ENCODE data around the gene HAPSTR1. TPM values are rescaled to one million over a fixed set of nuclear protein-coding genes. Genes with fewer than 3 reads are reported as not detected.

HAPSTR1 gene
- total and polyA plus RNA-seq, 2 of the 13 experiments (the other 11 are each of a cell fraction or from before 2014, with no cell fraction given), result 25.2 to 83.2 TPM

DNA sequence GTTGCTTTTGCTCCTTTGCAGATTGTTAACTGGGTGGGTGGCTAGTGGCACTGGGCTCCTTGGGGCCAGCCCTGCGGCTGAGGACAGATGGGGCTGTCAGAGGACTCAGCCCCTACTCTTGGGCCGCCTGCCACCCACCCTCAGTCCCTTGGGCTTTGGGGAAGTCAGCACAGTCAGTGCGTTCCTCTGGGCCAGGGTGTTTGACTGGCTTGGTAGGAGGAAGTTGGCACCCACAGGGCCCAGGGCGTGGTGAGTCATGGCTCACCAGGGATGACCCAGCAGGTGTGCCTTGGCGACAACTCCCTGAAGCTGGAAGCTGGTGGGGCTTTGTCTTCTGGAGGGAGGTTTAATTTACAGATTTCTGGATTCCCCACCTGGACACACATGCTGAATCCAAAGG, 32.4 kb downstream of the HAPSTR1 start:
- H2AFZ ChIP-seq (ENCODE audit: low read length), result no peak overlapping the region
- H3K4me1 ChIP-seq (ENCODE audit: insufficient read depth, low read length), result peaks cover 26% of the 10 kb centered on the region
- intact Hi-C loops (cut with micrococcal nuclease; ENCODE audit: unreplicated experiment), result no loop called here
- no peak overlapping the region for H3K4me3 ChIP-seq (replicated peaks in 1 of 3; ENCODE audit: insufficient read depth in 1 of 3, low read depth in 2 of 3, low read length in 3 of 3)
- FAIRE-seq, result no peak
- no TSS peak for BruUV-seq (replicated peaks)
- no peak overlapping the region for H3K4me2 ChIP-seq (ENCODE audit: low read depth, low read length)
- in situ Hi-C loops (cut with HindIII; ENCODE audit: extremely low pct_ligation_motif_present, low pct_unique_long_range_greater_than_20kb), result no loop called here
- no peaks in the 10 kb centered on the region for H3K9me3 ChIP-seq (ENCODE audit: low read length)
- no peak for ATAC-seq
- POLR2A ChIA-PET, result no interaction called here
- H3K9ac ChIP-seq (ENCODE audit: insufficient read depth, low read depth, low read length), result no peak overlapping the region
- DNase-seq (ENCODE audit: low spot score), result no peak
- H3K36me3 ChIP-seq (replicated peaks in 1 of 2; ENCODE audit: control insufficient read depth in 1 of 2, insufficient read depth in 2 of 2, low read length in 2 of 2), result peaks cover 6 to 25% of the 10 kb centered on the region in 2 experiments
- H3K27me3 ChIP-seq (ENCODE audit: control insufficient read depth in 1 of 2, insufficient read depth in 2 of 2, low read length in 2 of 2), result no peaks in the 10 kb centered on the region
- no peak overlapping the region for H3K27ac ChIP-seq (ENCODE audit: extremely low read length, insufficient read depth, low read length)
- CTCF ChIA-PET (ENCODE audit: low intra/inter-chr PET ratio, low total read pairs), result no interaction called here
- H4K20me1 ChIP-seq (ENCODE audit: insufficient read depth, low read length), result no peaks in the 10 kb centered on the region
- 96% methylated on average over 4 of the region's 5 CpGs for WGBS (ENCODE audit: low lambda C conversion rate)
- H3K79me2 ChIP-seq (ENCODE audit: insufficient read depth, low read length), result peaks cover 9% of the 10 kb centered on the region
- TF ChIP-seq ATM (IDR thresholded peaks at IDR 0.05; ENCODE audit: borderline replicate concordance), result no peak
- TF ChIP-seq SNAI1 (CRISPR knock-in tag; IDR thresholded peaks at IDR 0.05; ENCODE audit: borderline replicate concordance), result no peak
- no peak for TF ChIP-seq FOXO4 (CRISPR knock-in tag; conservative IDR thresholded peaks at IDR 0.05)
- TF ChIP-seq IKZF5 (CRISPR knock-in tag; IDR thresholded peaks at IDR 0.05), result no peak
- TF ChIP-seq, protein P1, sequence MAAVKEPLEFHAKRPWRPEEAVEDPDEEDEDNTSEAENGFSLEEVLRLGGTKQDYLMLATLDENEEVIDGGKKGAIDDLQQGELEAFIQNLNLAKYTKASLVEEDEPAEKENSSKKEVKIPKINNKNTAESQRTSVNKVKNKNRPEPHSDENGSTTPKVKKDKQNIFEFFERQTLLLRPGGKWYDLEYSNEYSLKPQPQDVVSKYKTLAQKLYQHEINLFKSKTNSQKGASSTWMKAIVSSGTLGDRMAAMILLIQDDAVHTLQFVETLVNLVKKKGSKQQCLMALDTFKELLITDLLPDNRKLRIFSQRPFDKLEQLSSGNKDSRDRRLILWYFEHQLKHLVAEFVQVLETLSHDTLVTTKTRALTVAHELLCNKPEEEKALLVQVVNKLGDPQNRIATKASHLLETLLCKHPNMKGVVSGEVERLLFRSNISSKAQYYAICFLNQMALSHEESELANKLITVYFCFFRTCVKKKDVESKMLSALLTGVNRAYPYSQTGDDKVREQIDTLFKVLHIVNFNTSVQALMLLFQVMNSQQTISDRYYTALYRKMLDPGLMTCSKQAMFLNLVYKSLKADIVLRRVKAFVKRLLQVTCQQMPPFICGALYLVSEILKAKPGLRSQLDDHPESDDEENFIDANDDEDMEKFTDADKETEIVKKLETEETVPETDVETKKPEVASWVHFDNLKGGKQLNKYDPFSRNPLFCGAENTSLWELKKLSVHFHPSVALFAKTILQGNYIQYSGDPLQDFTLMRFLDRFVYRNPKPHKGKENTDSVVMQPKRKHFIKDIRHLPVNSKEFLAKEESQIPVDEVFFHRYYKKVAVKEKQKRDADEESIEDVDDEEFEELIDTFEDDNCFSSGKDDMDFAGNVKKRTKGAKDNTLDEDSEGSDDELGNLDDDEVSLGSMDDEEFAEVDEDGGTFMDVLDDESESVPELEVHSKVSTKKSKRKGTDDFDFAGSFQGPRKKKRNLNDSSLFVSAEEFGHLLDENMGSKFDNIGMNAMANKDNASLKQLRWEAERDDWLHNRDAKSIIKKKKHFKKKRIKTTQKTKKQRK (IDR thresholded peaks at IDR 0.05; ENCODE audit: low read length), result no peak
- no peak for TF ChIP-seq NAIF1 (CRISPR knock-in tag; IDR thresholded peaks at IDR 0.05; ENCODE audit: borderline replicate concordance)
- TF ChIP-seq ZNF75D (CRISPR knock-in tag; IDR thresholded peaks at IDR 0.05; ENCODE audit: borderline replicate concordance), result no peak
- TF ChIP-seq HIVEP1 (CRISPR knock-in tag; IDR thresholded peaks at IDR 0.05), result 0 out of 2 replicates have a peak, but pooled peaks have one; percentile 31
- TF ChIP-seq, protein P2, sequence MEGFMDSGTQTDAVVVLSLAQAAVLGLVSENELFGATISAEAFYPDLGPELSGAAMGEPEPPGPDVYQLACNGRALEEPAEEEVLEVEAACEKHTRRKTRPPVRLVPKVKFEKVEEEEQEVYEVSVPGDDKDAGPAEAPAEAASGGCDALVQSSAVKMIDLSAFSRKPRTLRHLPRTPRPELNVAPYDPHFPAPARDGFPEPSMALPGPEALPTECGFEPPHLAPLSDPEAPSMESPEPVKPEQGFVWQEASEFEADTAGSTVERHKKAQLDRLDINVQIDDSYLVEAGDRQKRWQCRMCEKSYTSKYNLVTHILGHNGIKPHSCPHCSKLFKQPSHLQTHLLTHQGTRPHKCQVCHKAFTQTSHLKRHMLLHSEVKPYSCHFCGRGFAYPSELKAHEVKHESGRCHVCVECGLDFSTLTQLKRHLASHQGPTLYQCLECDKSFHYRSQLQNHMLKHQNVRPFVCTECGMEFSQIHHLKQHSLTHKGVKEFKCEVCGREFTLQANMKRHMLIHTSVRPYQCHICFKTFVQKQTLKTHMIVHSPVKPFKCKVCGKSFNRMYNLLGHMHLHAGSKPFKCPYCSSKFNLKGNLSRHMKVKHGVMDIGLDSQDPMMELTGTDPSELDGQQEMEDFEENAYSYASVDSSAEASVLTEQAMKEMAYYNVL (CRISPR knock-in tag; IDR thresholded peaks at IDR 0.05; ENCODE audit: borderline replicate concordance), result no peak
- no peak for TF ChIP-seq ZNF777 (CRISPR knock-in tag; IDR thresholded peaks at IDR 0.05)
- TF ChIP-seq KMT2B (CRISPR knock-in tag; IDR thresholded peaks at IDR 0.05), result no peak
- peak; percentile 27; the same call in 1 of the 2 replicates for TF ChIP-seq FOSL2 (CRISPR knock-in tag; IDR thresholded peaks at IDR 0.05)
- no peak for TF ChIP-seq MAZ (IDR thresholded peaks at IDR 0.05; ENCODE audit: borderline replicate concordance, low read depth, low read length)
- TF ChIP-seq MAZ (CRISPR knock-in tag; IDR thresholded peaks at IDR 0.05; ENCODE audit: low read depth), result no peak
- TF ChIP-seq, protein P3, sequence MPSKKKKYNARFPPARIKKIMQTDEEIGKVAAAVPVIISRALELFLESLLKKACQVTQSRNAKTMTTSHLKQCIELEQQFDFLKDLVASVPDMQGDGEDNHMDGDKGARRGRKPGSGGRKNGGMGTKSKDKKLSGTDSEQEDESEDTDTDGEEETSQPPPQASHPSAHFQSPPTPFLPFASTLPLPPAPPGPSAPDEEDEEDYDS (CRISPR knock-in tag; IDR thresholded peaks at IDR 0.05), result no peak
- no peak for TF ChIP-seq ZNF12 (CRISPR knock-in tag; IDR thresholded peaks at IDR 0.05)
- peak in 1 of 2 experiments; percentile 20; a peak in 1 of 4 replicates for TF ChIP-seq POLR2A (IDR thresholded peaks at IDR 0.05; ENCODE audit: insufficient read depth in 1 of 2, low read depth in 2 of 2, low read length in 2 of 2)
